ENCODE results near the gene ATP9B.

ATP9B gene

DNA sequence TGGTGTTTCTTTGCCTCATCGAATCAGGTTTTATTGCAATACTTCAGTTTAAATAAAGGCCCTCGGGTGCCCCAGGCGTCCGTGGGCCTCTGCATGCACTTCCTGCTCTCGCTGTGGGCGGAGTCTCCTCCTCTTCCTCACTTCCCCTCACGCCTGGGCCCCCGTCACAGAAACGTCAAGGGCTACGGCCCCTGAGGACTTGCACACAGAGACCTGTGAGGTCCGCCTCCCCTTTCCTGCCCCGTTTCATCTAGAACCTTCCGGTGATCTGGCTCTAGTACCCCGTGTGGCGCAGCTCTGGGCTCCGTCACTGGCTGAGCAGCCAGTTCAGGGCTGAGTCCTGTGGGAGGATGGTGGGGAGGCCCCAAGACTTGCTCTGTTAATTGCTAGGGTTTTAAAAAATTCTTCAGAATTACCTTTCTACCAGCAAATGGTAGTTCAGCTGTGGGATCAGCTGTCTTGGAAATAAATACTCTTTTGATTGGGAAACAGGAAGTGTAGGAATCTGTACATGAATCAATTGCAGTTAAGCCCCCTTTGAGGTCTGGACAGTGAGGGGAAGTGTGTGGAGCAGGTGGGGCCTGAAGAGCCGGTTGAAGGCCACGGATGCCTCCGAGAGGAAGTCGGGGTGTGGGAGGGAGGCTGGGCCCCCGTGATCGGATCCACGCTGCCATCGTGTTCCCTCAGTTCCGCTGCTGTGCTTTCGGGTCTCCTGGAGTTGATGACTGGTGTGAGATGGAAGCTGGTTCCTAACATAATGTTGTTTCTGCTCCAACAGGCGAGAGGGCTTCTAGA lies 336.8 kb downstream of the ATP9B start:
- DNase-seq (ENCODE audit: low read depth in 2 of 2): peak; percentile 69 to 71

GRCh38 chr18:79406708-79407107 lies 337.5 kb downstream of the ATP9B start:
- DNase-seq (ENCODE audit: low read depth in 2 of 2): no peak

GRCh38 chr18:79409313-79409712 lies 340.1 kb downstream of the ATP9B start:
- no peak for DNase-seq (ENCODE audit: low read depth in 2 of 2)

DNA sequence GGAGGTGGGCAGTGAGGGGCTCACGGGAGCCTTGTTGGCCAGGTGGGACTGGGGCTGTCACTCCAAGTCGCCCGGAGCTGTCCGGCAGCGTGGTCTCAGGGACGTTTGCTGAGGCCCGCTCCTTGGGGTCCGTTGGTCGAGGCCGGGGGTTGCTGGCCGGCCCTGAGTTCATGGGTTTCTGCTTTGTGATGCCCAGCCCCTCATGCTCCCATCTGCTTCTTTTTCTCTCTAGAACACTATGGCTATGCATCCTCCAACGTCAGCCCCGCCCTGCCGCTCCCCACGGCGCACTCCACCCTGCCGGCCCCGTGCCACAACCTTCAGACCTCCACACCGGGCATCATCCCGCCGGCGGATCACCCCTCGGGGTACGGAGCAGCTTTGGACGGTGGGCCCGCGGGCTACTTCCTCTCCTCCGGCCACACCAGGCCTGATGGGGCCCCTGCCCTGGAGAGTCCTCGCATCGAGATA lies 341.0 kb downstream of the ATP9B start:
- DNase-seq (ENCODE audit: low read depth in 2 of 2): no peak

- no peak for DNase-seq (ENCODE audit: low read depth in 2 of 2)
Measured at GRCh38 chr18:79410731-79411613, 341.8 kb downstream of the ATP9B start.

DNA sequence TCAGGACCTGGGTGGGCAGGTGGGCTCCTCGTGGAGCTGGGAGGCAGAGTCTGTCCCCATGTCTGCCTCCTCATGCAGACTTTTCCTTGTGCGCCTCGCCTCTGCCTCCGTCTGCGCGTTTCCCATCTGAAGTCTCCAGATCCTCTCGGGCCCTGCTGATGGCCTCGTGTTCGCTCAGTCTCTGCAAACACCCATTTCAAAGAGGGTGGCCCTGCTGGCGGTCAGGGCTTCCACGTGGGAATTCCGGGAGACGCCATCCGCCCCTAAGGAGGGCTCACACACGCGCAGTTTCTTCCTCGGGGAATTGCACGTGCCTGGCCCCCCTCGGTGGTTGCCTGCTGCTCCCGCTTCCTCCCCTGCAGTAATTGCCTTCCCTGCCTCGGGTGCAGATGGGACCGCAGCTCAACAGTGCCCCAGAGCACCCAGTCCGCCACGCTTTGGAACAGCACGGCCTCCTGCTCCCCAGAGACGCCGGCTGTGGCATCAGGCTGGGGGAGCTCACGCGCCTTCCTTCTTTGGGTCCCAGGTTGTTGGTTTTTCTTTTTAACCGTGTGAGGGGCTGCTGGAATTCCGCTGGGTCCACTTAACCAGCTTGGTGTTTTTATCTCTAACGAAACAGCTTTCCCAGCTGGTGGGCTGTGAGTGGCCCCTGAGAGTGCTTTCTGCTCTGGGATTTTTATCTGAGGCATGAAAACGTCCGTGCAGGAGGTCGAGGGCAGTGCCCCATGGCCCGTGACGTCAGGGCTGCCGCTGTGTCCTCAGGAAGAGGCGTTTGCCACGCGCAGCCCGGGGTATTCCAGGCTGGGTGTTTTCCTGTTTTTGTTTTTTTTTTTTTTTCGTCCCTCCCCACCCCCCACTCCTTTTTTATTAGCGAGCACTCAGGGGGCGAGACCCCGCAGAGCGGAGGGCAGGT lies 342.7 kb downstream of the ATP9B start:
- DNase-seq (ENCODE audit: low read depth in 2 of 2): no peak

GRCh38 chr18:79413025-79413424 lies 343.8 kb downstream of the ATP9B start:
- no peak for DNase-seq (ENCODE audit: low read depth in 2 of 2)

DNA sequence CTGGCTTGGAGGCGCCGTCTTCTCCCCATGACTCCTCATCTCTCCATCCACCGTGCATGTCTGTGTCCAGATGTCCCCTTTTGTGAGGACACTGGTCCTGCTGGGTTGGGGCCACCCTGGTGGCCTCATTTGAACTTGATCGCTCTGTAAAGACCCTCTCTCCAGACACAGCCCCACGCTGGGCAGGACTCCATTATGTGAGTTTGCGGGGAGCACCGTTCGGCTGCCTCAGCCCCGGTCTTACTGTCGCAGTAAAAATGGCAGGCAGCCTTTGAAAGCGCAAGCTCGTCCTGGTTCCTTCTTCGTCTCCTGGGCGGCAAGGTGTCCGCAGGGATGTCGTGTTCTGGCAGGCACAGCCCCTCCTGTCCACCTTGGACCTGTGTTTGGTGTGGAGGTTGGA lies 344.2 kb downstream of the ATP9B start:
- no peak for DNase-seq (ENCODE audit: low read depth in 2 of 2)

GRCh38 chr18:79413901-79414300 lies 344.7 kb downstream of the ATP9B start:
- no peak for DNase-seq (ENCODE audit: low read depth in 2 of 2)

DNA sequence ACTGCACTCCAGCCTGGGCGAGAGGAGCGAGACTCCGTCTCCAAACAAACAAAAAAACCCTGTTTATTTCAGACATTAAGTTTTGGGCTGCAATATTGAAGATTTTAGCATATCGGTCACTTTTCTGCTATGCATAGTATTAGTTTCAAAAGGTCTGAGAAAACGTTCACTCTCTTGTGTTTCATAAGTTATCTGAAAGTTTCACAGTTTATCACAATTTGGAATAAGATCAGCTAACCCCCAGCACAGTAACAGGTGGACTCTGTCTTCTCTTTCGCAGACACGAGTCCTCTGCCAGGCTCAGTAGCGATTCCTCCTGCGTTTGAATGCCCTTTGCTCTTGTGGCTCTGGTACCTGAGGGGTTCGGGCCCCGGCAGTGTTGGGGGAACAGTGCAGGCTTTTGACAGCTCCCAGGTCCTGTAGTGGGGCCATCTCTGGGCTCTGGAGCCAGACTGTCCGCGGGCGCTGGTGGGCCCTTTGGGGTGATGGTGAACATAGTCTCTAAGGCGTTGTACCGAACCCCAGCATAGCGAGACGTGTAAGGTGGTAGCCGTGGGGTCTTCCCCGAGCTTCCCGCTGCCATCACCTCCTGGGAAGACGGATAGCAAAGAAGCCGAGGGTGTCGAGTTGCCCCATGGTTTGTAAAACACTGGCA lies 347.0 kb downstream of the ATP9B start:
- no peak for DNase-seq (ENCODE audit: low read depth in 2 of 2)

GRCh38 chr18:79416677-79417052 lies 347.5 kb downstream of the ATP9B start:
- no peak for DNase-seq (ENCODE audit: low read depth in 2 of 2)

- DNase-seq (ENCODE audit: low read depth in 2 of 2): no peak
Measured at GRCh38 chr18:79418236-79418635, 349.0 kb downstream of the ATP9B start.

DNA sequence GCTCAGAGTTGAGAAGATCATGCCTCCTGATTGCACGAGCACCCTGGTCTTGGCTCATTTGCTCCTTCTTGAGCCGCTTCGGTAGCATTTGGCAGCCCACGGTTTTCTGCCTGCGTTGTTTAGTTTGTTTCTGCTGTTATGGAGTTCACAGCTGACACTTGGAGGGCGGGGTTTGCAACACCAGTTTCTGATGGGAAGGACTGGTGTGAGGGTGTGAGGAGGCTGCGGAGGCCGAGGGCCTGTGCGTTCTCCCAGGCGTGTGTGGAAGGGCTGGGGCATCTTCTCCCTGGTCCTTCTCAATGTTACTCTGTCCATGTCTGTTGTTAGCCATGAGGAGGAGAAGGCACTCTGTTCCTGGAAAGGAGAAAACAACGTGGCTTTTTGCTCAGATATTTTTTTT lies 349.4 kb downstream of the ATP9B start:
- no peak for DNase-seq (ENCODE audit: low read depth in 2 of 2)

- DNase-seq (ENCODE audit: low read depth in 2 of 2): no peak
Measured at GRCh38 chr18:79420033-79420745, 351.0 kb downstream of the ATP9B start.

DNA sequence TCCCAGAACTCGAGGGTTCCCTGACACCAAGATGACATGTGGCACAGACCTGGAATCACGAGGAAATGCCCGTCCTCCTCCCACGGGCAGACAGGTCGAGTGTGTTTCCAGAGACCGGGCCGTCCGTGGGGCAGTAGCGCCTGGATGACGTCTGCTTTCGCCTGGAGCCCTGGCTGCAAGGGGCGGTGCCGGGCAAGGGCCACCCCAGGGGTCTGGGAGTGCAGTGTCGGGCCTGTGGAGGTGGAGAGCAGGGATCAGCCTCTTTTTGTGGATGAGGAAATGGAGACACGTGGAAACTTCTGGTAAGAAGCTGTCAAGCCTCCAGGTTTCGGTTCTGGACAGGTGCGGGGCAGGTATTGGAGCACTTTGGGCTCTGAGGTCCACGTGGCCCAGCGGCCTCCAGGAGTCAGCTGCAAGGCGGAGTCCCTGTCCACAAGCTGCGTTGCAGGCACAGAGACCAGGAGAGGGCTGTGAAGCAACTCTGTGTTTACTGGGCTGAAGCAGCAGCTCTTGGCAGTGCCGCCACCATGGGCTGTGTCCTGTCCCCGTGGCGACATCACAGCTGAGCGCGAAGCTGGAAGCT lies 352.2 kb downstream of the ATP9B start:
- DNase-seq (ENCODE audit: low read depth in 2 of 2): no peak

- DNase-seq (ENCODE audit: low read depth in 2 of 2): no peak
Measured at GRCh38 chr18:79422022-79422782, 353.0 kb downstream of the ATP9B start.

GRCh38 chr18:79422783-79423165 lies 353.6 kb downstream of the ATP9B start:
- DNase-seq (ENCODE audit: low read depth in 2 of 2): no peak

- no peak for DNase-seq (ENCODE audit: low read depth in 2 of 2)
Measured at GRCh38 chr18:79423211-79424007, 354.2 kb downstream of the ATP9B start.

All from stimulated activated CD4-positive, alpha-beta T cell treated with anti-CD3 and anti-CD28 coated beads, Interleukin-1b, Interleukin-23, amount 100 ng/mL, for 4 hours (primary cell).